Measurements from ENCODE around the gene SIGLEC6. TPM values are rescaled to one million over a fixed set of nuclear protein-coding genes. Genes with fewer than 3 reads are reported as not detected.

Gene SIGLEC6
- total RNA-seq, 1 experiment from 2014 or later = 0.31 TPM

DNA sequence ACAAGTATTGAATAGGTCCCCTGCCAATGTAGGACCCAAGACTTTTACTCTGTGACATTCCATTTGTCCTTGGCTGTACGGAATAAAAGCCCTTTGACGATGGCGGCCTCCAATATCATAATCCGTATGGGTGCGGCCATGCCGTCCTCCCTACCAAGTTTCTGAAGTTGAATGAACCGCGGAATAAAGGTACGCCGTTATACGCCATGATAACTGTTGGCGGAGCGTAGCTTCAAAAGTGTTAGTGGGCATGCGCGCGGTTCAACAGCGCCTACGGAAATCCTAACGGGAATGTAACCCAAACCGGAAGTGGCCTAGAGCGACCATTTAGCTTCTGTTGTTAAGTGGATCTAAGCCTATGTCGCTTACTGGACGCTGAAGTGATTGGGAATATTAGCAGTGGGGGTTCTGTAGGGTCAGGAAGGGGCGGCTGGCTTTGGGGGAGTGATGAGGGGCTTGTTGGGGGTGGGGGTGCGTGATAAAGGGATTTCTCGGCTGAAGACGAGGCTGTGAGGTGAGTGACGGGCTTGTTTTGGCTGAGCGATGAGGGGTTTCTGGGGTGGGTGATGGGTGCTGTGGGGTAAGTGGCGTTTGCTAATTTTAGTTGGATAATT, 39.6 kb upstream of the SIGLEC6 start, which contains the start of gene ZNF175:
TSS of gene ZNF175 (plus strand) at position 322 of the 614 bp plus-strand sequence. CDS start 2,047 bp downstream, outside the sequence.
- H3K9ac ChIP-seq (ENCODE audit: extremely low read depth, insufficient read length, low read length) = peak within 1 kb of the TSS; percentile 84
- H2BK5ac ChIP-seq (ENCODE audit: insufficient read length, low read length) = no peak within 1 kb of the TSS
- peaks cover 8 to 12% of the 10 kb centered on the region in 2 experiments for H3K4me1 Mint-ChIP-seq
- no peak within 1 kb of the TSS for H3K23ac ChIP-seq (ENCODE audit: insufficient read length, low read depth, low read length)
- peaks cover 0 to 10% (median 6%) of the 10 kb centered on the region in 3 experiments; a peak in 2 of 7 replicates for H3K36me3 Mint-ChIP-seq (ENCODE audit: insufficient read depth in 1 of 3, low read depth in 3 of 3)
- peaks cover 6% of the 10 kb centered on the region for H3K23me2 ChIP-seq (ENCODE audit: insufficient read length, low read depth, low read length, poor library complexity, severe bottlenecking)
- H3K4me2 ChIP-seq (ENCODE audit: insufficient read depth, insufficient read length, low read length) = peak within 1 kb of the TSS; percentile 98
- no peak within 1 kb of the TSS for H3K14ac ChIP-seq (ENCODE audit: insufficient read depth, low read length)
- no peak within 1 kb of the TSS for H2BK20ac ChIP-seq (ENCODE audit: low read depth, low read length, poor library complexity, severe bottlenecking)
- H2BK120ac ChIP-seq (ENCODE audit: low read depth, low read length, poor library complexity, severe bottlenecking) = no peak within 1 kb of the TSS
- peak within 1 kb of the TSS; percentile 72 for H2AFZ ChIP-seq (ENCODE audit: low read length)
- peaks cover 0 to 15% of the 10 kb centered on the region in 2 experiments; a peak in 2 of 5 replicates for H3K9me3 Mint-ChIP-seq
- no peak within 1 kb of the TSS for H3K27ac ChIP-seq (ENCODE audit: insufficient read length, low read depth, low read length)
- H2BK15ac ChIP-seq (ENCODE audit: low read depth, low read length) = no peak within 1 kb of the TSS
- H4K8ac ChIP-seq (replicated peaks; ENCODE audit: insufficient read length, low read depth, low read length) = no peak within 1 kb of the TSS
- WGBS (ENCODE audit: extremely low coverage, insufficient read length, low lambda C conversion rate) = no CpG with 5 or more reads among the region's 30 CpGs
- H3K27me3 Mint-ChIP-seq (ENCODE audit: low read depth) = peaks cover 21% of the 10 kb centered on the region
- H3K4ac ChIP-seq (ENCODE audit: low read depth, low read length) = no peak within 1 kb of the TSS
- H2AK5ac ChIP-seq (ENCODE audit: insufficient read length, low read length) = no peak within 1 kb of the TSS
- H3K27ac Mint-ChIP-seq = peak within 1 kb of the TSS; percentile 60 to 94 (median 93); a peak in 5 of 7 replicates
- no peak within 1 kb of the TSS for H3T11ph ChIP-seq (ENCODE audit: low read length)
- H3K4me3 Mint-ChIP-seq = peak within 1 kb of the TSS; percentile 86 to 93
- H4K91ac ChIP-seq (ENCODE audit: insufficient read length, low read depth, low read length) = no peak within 1 kb of the TSS
- DNase-seq = peak; percentile 88
- H3K18ac ChIP-seq (ENCODE audit: insufficient read length, low read depth, low read length) = no peak within 1 kb of the TSS
- H4K5ac ChIP-seq (ENCODE audit: insufficient read length, low read depth, low read length) = no peak within 1 kb of the TSS
- no peaks in the 10 kb centered on the region for H4K20me1 ChIP-seq (ENCODE audit: control insufficient read depth, insufficient read depth, insufficient read length)
- H3K79me2 ChIP-seq (ENCODE audit: insufficient read depth, low read length) = no peaks in the 10 kb centered on the region; the same call in 1 of the 2 replicates
- no peak within 1 kb of the TSS for H3K56ac ChIP-seq (ENCODE audit: insufficient read length, low read depth, low read length)
- H2BK12ac ChIP-seq (ENCODE audit: insufficient read length, low read depth, low read length) = no peak within 1 kb of the TSS
- H3K9me3 ChIP-seq (ENCODE audit: control insufficient read depth, low read depth, low read length) = no peaks in the 10 kb centered on the region
- TF ChIP-seq, protein P1, sequence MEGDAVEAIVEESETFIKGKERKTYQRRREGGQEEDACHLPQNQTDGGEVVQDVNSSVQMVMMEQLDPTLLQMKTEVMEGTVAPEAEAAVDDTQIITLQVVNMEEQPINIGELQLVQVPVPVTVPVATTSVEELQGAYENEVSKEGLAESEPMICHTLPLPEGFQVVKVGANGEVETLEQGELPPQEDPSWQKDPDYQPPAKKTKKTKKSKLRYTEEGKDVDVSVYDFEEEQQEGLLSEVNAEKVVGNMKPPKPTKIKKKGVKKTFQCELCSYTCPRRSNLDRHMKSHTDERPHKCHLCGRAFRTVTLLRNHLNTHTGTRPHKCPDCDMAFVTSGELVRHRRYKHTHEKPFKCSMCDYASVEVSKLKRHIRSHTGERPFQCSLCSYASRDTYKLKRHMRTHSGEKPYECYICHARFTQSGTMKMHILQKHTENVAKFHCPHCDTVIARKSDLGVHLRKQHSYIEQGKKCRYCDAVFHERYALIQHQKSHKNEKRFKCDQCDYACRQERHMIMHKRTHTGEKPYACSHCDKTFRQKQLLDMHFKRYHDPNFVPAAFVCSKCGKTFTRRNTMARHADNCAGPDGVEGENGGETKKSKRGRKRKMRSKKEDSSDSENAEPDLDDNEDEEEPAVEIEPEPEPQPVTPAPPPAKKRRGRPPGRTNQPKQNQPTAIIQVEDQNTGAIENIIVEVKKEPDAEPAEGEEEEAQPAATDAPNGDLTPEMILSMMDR (conservative IDR thresholded peaks at IDR 0.05) = no peak
- no peaks in the 10 kb centered on the region for H3K27me3 ChIP-seq (ENCODE audit: insufficient read depth, low read length)
- no peaks in the 10 kb centered on the region for H3K4me1 ChIP-seq (ENCODE audit: insufficient read depth, low read length)
- no peaks in the 10 kb centered on the region for H3K79me1 ChIP-seq (ENCODE audit: insufficient read depth, low read depth, low read length, poor library complexity, severe bottlenecking)

All from H9 (cell line).